HG03139 (cell line): ENCODE results near the gene PRKRIP1.
"Not testable (repeated sequence)": the region's sequence is repeated elsewhere in the genome, so short reads cannot be mapped to it uniquely, and the experiment has no call there.

Source experiments
- ATAC-seq: cut with Tn5 transposase; IDR thresholded peaks from one replicate; pipeline ENCODE4 v1.9.1; 2021; ENCODE audit not compliant: unreplicated experiment

PRKRIP1 gene

GRCh38 chr7:102429141-102429899 lies 33.2 kb downstream of the PRKRIP1 start:
- ATAC-seq: no peak

GRCh38 chr7:102431617-102432298 lies 35.6 kb downstream of the PRKRIP1 start:
- ATAC-seq: no peak

- ATAC-seq: peak; percentile 19
These were observed 36.5 kb downstream of the PRKRIP1 start for GRCh38 chr7:102432442-102433218.

- ATAC-seq: peak; percentile 42
These were observed 37.3 kb downstream of the PRKRIP1 start, which contains the start of gene ORAI2 for GRCh38 chr7:102433219-102434038. ORAI2 (plus strand) TSS chr7:102433575; CDS start chr7:102438957, 5,382 bp downstream.

DNA sequence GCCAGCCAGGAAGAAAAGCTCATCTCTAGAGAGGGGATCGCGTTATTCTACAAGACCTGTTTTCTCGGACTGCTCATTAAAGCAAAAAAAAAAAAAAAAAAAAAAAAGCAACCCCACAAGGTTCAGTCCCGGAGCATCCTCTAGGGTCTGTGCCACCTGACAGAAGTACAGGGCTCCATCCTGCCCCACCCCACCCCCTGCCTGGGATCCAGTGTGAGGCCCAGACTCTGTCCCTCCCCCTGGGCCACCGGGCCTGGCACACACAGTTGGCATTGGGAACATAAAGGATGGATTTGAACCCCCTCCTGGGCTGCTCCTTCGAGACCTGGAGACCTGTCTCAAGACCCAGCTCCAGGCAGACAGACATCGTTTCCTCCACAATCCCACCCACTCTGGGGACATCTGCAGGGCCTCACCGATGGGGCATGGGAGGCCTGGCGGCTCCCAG lies 37.9 kb downstream of the PRKRIP1 start:
- ATAC-seq: no peak

DNA sequence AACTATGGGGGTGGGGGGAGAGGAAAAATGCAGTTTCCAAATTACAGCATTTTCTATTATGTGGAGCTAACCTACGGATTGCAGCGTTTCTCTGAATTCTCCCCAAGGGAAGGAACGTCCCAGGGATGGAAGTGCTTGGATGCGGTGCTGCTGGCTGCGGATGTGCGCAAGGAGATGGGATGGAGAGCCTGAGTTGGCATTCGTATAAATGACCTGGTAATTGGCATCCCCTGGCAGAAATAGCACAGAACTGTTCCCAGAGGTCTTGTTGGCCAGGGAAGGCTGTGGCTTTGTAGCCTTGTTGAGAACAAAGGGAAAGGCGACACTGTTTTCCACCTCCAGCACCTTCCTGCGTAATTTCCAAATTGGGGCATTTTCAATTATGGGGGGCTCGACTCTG lies 40.0 kb downstream of the PRKRIP1 start:
- no peak for ATAC-seq

DNA sequence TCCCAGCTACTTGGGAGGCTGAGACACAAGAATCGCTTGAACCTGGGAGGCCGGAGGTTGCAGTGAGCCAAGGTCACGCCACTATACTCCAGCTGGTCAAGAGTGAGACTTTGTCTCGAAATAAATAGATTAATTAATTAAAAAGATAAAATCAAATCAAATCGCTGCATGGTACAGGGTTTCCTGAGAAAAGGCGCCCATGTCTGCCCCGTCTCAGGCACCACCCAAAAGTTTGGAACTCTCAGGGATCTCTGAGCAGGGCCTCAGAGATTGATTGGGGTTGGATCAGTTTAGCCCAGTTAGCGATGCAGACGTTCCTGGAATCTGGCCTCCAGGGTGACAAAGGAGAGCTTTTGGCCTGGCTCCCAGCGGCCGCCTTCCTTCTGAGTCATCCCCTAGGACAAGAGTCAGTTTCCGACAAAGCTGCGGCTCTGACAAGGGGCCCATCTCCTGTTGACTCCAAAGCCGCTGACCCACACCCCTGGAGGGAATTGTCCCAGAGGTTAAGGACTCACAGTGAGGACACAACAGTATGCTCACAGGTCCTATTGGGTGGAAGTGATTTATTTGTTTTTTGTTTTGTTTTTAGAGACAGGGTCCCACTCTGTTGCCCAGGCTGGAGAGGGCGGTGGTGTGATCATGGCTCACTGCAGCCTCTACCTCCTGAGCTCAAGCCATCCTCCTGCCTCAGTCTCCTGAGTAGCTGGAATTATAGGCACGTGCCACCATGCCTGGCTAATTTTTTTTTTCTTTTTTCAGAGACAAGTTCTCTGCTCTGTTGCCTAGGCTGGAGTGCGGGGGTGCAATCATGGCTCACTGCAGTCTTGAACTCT lies 44.0 kb downstream of the PRKRIP1 start:
- ATAC-seq: no peak

DNA sequence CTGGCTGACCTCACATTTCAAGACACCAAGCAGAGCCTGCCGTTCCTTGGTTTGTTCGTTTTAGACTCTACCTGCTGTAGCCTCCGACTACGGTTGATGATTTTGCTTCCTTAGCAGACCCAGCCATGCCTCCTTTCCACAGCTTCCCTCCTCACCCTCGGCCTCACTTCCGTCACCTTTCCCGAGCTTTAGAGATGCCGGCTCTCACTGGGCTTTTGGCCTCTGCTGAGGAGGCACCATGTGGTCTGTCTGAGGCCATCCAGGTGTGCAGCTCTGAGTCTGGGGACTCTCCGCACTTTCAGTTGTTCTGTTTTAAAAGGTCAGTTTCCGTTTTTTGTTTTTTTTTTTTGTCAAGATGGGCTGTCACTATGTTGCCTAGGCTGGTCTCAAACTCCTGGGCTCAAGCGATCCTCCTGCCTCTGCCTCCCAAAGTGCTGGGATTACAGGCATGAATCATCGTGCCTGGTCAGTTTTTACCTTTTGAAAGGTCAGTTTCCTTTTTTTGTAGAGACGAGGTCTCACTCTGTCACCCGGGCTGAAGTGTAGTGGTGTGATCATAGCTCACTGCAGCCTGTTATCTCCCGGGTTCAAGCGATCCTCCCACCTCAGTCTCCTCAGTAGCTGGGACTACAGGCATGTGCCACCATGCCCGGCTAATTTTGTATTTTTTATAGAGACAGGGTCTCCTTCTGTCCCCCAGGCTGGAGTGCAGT lies 49.0 kb downstream of the PRKRIP1 start:
- no peak for ATAC-seq

DNA sequence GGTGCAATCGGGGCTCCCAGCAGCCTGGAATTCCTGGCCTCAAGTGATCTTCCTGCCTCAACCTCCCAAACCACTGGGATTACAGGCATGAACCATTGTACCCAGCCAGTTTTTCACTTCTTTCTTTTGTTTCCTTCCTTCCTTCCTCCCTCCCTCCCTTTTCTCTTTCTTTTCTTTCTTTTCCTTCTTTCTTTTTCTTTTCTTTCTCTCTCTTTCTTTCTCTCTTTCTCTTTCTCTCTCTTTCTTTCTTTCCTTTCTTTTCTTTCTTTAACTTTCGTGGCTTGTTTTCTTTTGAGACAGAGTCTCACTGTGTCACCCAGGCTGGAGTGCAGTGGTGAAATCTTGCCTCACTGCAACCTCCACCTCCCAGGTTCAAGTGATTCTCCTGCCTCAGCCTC lies 49.5 kb downstream of the PRKRIP1 start:
- no peak for ATAC-seq

GRCh38 chr7:102446387-102447156 lies 50.4 kb downstream of the PRKRIP1 start:
- no peak for ATAC-seq

GRCh38 chr7:102447311-102447710 lies 51.1 kb downstream of the PRKRIP1 start:
- no peak for ATAC-seq

GRCh38 chr7:102449136-102449535 lies 53.0 kb downstream of the PRKRIP1 start:
- no peak for ATAC-seq

DNA sequence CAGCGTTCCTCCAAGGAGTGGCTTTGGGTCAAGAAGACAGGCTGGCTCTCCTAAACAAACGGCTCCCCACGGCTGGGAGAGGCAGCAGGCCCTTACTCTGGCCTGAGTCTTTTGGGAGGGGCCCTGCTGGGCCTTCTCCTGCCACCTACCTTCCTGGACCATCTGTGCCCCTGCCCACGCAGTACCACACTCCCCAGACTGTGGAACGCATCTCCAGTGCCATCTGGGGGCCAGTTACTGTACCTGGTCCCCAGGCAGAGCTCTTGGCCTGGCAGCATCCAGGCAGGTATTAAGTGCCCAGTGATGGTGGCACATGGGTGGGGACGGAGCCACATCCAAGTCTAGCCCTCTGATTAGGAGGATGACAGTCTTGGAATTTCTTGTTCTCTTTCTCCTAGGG lies 54.1 kb downstream of the PRKRIP1 start:
- ATAC-seq: no peak

DNA sequence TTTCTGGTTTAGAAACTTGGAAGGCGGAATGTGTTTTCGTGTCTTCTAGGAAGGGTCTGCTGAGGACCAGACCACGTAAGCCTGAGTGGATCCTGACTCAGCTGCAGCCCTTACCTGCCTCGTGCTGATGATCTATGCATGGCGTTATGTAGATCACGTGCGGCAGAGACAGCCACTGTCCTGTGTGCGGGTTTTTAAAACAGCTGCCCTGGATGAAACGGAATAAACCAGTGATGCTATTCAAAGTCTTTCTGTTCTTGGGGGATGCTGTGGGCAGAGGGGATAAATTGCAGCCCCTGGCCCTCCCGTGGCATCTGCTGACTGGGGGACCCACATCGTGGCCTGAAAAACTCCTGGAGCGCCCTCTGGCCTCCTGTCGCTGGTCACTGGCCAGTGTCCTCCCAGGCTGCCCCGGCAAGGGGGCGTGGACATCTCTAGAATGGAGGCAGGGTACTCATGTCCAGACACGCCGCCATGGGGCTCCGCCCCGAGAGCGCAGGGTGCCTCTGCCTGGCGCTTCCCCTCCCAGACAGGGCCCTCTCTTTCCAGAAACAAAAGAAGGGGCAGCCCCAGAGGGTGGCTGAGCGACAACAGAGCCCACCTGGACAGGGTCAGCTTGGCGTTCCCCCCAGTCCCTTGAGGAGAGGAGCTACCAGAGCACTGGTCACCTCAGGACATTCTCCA lies 55.4 kb downstream of the PRKRIP1 start:
- no peak for ATAC-seq

DNA sequence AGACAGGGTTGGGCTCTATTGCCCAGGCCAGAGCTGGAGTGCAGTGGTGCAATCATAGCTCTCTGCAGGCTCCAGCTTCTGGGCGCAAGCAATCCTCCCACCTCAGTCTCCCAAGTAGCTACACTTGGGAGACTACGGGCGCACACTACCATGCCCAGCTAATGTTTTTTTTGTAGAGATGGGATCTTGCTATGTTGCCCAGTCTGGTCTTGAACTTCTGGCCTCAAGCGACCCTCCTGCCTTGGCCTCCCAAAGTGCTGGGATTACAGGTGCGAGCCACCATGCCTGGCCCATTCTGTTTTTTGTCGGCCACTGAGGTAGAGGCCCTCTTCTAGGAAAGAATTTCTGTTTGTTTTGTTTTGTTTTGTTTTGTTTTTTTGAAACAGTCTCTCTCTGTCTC lies 56.3 kb downstream of the PRKRIP1 start:
- ATAC-seq: no peak

- ATAC-seq: no peak
These were observed 57.2 kb downstream of the PRKRIP1 start for GRCh38 chr7:102453319-102453718.

DNA sequence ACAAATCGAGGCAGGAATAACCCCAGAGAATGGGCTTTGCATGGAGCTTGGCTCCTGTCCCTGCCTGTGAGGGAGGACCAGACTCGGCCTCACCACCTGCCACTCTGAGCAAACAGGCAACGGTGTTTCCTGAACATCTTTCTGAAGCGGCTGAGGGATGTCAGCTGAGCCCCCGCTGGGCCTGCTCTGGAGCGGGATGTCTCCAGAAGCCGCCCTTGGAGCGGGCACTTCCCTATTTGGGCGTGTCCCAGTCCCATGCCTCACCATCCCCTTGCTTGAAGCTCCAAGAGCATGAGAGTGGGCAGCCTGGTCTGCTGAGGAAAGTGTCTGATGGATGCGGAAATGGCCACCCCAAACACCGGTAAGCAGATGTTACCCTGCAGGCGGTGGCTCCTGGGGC lies 58.3 kb downstream of the PRKRIP1 start:
- ATAC-seq: no peak

DNA sequence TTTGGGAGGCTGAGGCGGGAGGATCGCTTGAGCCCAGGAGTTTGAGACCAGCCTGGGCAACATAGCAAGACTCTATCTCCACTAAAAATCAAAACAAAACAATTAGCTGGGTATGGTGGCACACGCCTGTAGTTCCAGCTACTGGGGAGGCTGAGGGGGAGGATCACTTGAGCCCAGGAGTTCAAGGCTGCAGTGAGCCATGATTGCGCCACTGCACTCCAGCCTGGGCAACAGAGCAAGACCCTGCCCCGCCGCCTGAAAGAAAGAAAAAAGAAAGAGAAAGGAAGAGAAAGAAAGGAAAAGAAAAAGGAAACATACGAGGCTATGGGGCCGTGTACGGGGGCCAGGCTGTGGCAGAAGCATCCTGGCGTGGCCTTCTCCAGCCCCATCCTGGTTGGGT lies 58.8 kb downstream of the PRKRIP1 start:
- ATAC-seq: not testable (repeated sequence)
